Measurements from ENCODE around the gene RAB40C.

DNA sequence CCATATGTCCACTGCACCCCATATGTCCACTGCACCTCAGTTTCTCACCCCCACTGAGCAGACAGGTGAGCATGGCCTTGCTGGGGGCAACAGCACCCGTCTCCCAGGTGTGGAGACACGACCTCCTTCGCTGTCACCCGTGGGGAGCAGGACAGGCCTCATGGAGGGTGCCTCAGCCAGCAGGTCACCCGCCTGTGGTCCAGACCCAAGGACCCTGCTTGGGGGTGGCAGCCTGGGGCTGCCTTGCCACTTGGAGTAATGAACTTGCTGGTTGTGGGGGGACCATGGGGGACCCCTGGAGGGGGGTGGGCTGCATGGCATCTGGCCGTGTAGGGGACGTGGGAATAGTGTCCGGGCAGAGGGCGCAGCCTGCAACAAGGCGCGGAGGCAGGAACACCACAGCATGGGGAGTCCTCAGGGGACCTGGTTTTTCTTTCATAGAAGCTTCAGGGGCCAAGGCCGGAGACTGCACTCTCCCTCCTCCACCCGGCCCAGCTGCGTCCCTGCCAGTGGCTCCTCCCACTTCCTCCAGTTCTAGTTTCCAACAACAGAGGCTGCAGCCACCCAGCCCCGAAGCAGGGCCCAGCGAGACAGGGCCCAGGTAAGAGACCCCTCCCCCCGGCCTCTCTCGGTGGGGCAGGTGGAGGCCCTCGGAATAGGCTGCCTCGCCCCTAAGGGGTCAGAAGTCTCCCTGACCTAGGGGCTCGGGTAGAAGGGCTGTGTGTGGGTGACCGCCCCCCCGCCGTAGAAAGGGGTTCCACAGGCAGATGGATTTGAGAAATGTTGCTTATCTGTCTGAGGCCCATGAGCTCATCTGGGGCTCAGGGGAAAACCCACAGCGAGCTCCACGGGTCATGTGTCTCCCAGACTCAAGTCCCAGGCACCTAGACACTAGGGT is 23.1 kb upstream of the RAB40C start, which contains the start of gene NHLRC4:
- TF ChIP-seq POLR2A (IDR thresholded peaks at IDR 0.05; ENCODE audit: low read depth, low read length), result no peak
- TF ChIP-seq POLR2AphosphoS5 (IDR thresholded peaks at IDR 0.05; ENCODE audit: low read depth, low read length), result no peak
- no peak for TF ChIP-seq TAF1 (IDR thresholded peaks at IDR 0.05; ENCODE audit: borderline replicate concordance, low read depth, low read length)
